Astrocyte (in vitro differentiated cells and primary cell): ENCODE results near the gene TBC1D10B. TPM values are rescaled to one million over a fixed set of nuclear protein-coding genes. Genes with fewer than 3 reads are reported as not detected.
A peak's percentile ranks its signal among the peaks of the same experiment; 100 is the strongest.

Source experiments
- DNase-seq: peaks from one replicate; pipeline ENCODE4 v3.0.0-alpha.2; 2010; ENCODE audit warnings: low read depth
- FAIRE-seq: peaks from 2 replicates; lab custom pipeline; 2011; peaks lifted over from hg19 to GRCh38; lab: Jason Lieb, UNC
- H2AFZ ChIP-seq: 2 replicates; pipeline ENCODE4 v1.6.0; 2012; ENCODE audit warnings: low read depth, low read length, inconsistent platforms
- H3K27ac ChIP-seq: 2 replicates; pipeline ENCODE4 v1.5.1; 2011; ENCODE audit warnings: low read depth, low read length, inconsistent platforms
- H3K27me3 ChIP-seq: 2 replicates; pipeline ENCODE4 v1.6.0; 2011; ENCODE audit warnings: low read length, inconsistent platforms; ENCODE audit not compliant: insufficient read depth
- H3K36me3 ChIP-seq: 2 replicates; pipeline ENCODE4 v1.5.1; 2011; ENCODE audit warnings: low read length, inconsistent platforms; ENCODE audit not compliant: insufficient read depth
- H3K4me1 ChIP-seq: 2 replicates; pipeline ENCODE4 v1.5.1; 2011; ENCODE audit warnings: low read length, inconsistent platforms; ENCODE audit not compliant: insufficient read depth
- H3K4me2 ChIP-seq: 2 replicates; pipeline ENCODE4 v1.6.0; 2012; ENCODE audit warnings: low read length, inconsistent platforms
- H3K4me3 ChIP-seq: 2 replicates; pipeline ENCODE4 v1.5.1; 2011; ENCODE audit warnings: low read depth, mild to moderate bottlenecking, low read length, inconsistent platforms; ENCODE audit not compliant: insufficient read depth
- H3K79me2 ChIP-seq: 2 replicates; pipeline ENCODE4 v1.6.0; 2012; ENCODE audit warnings: mild to moderate bottlenecking, low read length, inconsistent platforms; ENCODE audit not compliant: insufficient read depth
- H3K9ac ChIP-seq: 2 replicates; pipeline ENCODE4 v1.6.0; 2012; ENCODE audit warnings: mild to moderate bottlenecking, low read length, inconsistent platforms
- H3K9me3 ChIP-seq: 2 replicates; pipeline ENCODE4 v1.5.1; 2012; ENCODE audit warnings: low read depth, mild to moderate bottlenecking, low read length, inconsistent platforms; ENCODE audit not compliant: insufficient read depth
- H4K20me1 ChIP-seq: 2 replicates; pipeline ENCODE4 v1.6.0; 2012; ENCODE audit warnings: low read length, inconsistent platforms; ENCODE audit not compliant: insufficient read depth
- H3K27ac Mint-ChIP-seq: one replicate; pipeline ENCODE4 v1.8.0; 2021; ENCODE audit warnings: mild to moderate bottlenecking, mixed read lengths; ENCODE audit not compliant: unreplicated experiment
- H3K27me3 Mint-ChIP-seq: one replicate; pipeline ENCODE4 v1.8.0; 2021; ENCODE audit warnings: low read depth, mixed read lengths; ENCODE audit not compliant: unreplicated experiment
- H3K36me3 Mint-ChIP-seq: one replicate; pipeline ENCODE4 v1.8.0; 2021; ENCODE audit warnings: low read depth, mixed read lengths; ENCODE audit not compliant: unreplicated experiment
- H3K4me1 Mint-ChIP-seq: one replicate; pipeline ENCODE4 v1.8.0; 2021; ENCODE audit warnings: low read depth, mixed read lengths; ENCODE audit not compliant: unreplicated experiment
- H3K4me3 Mint-ChIP-seq: one replicate; pipeline ENCODE4 v1.8.0; 2021; ENCODE audit warnings: mild to moderate bottlenecking, moderate library complexity, mixed read lengths; ENCODE audit not compliant: unreplicated experiment
- H3K9me3 Mint-ChIP-seq: one replicate; pipeline ENCODE4 v1.8.0; 2021; ENCODE audit warnings: mild to moderate bottlenecking, mixed read lengths; ENCODE audit not compliant: unreplicated experiment
- EZH2 ChIP-seq: IDR thresholded peaks from 2 replicates; pipeline ENCODE4 v1.6.1; 2012; ENCODE audit warnings: mild to moderate bottlenecking, low read length, inconsistent platforms; ENCODE audit not compliant: insufficient read depth
- total RNA-seq: library from RNA; stranded (reverse); gene quantifications from 2 replicates; pipeline ENCODE4 v1.2.1, GENCODE V29; 2021
- TF ChIP-seq, protein P1 (sequence below): IDR thresholded peaks from 2 replicates; pipeline ENCODE4 v1.5.1; 2011; ENCODE audit warnings: low read depth, mild to moderate bottlenecking, inconsistent platforms, low read length, moderate library complexity; ENCODE audit not compliant: insufficient read depth

The TBC1D10B gene
- total RNA-seq, 1 donor from 2014 or later: 50.8 TPM

DNA sequence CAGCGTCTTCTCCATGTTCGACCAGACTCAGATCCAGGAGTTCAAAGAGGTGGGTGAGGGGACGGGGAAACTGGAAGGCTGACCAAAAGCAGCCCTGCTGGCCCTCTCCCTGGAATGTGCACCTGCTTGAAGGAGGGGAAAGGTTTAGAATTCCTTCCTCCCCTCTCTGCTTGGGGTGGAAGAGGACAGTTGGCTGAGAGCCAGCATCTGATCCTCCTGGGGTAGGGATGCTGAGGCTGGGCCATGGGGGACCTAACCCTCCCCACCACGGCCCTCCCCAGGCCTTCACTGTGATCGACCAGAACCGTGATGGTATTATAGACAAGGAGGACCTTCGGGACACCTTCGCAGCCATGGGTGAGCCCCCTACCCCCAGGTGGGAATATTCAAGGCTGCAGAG lies 5.6 kb upstream of the TBC1D10B start:
- Mint-ChIP-seq H3K27ac (no peak overlapping the region), H3K9me3 (no peaks in the 10 kb centered on the region), H3K27me3 (no peaks in the 10 kb centered on the region), H3K4me1 (peaks cover 13% of the 10 kb centered on the region), H3K36me3 (peaks cover 2% of the 10 kb centered on the region), H3K4me3 (no peak overlapping the region)
- Histone ChIP-seq H3K4me3 (no peak overlapping the region), H3K9ac (no peak overlapping the region), H3K9me3 (no peaks in the 10 kb centered on the region), H3K4me2 (no peak overlapping the region), H4K20me1 (peaks cover 6% of the 10 kb centered on the region), H3K4me1 (peaks cover 20% of the 10 kb centered on the region), H3K36me3 (no peaks in the 10 kb centered on the region), H2AFZ (no peak overlapping the region), H3K27ac (no peak overlapping the region), H3K79me2 (peaks cover 6% of the 10 kb centered on the region), H3K27me3 (no peaks in the 10 kb centered on the region)
- FAIRE-seq: no peak
- TF ChIP-seq, protein P1, sequence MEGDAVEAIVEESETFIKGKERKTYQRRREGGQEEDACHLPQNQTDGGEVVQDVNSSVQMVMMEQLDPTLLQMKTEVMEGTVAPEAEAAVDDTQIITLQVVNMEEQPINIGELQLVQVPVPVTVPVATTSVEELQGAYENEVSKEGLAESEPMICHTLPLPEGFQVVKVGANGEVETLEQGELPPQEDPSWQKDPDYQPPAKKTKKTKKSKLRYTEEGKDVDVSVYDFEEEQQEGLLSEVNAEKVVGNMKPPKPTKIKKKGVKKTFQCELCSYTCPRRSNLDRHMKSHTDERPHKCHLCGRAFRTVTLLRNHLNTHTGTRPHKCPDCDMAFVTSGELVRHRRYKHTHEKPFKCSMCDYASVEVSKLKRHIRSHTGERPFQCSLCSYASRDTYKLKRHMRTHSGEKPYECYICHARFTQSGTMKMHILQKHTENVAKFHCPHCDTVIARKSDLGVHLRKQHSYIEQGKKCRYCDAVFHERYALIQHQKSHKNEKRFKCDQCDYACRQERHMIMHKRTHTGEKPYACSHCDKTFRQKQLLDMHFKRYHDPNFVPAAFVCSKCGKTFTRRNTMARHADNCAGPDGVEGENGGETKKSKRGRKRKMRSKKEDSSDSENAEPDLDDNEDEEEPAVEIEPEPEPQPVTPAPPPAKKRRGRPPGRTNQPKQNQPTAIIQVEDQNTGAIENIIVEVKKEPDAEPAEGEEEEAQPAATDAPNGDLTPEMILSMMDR: no peak
- TF ChIP-seq EZH2: no peak
- no peak for DNase-seq

DNA sequence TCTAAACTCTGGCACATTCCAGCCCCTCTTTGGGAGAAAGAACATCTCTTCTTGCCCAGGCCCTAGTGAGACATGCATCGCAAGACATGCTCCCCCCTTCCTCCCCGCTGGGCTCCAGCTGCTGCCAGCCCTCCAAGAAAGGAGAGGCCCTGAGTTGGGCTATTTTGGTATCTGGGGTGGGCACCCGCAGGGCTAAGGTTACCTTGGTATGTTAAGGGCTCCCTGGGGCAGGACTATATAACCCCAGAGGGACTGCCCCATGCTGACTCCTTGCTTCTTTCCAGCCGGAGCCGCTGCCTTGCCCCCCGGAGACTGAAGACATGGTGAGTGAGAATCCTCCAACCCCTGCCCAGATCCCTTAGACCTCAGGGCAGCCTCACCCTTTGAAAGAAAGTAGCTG lies 4.2 kb upstream of the TBC1D10B start, which contains the start of gene MYL11:
TSS of gene MYL11 (plus strand) at position 265 of the 400 bp plus-strand sequence. CDS start at position 321, 56 bp downstream.
- Histone ChIP-seq H3K9ac (no peak within 1 kb of the TSS), H3K27ac (no peak within 1 kb of the TSS), H3K9me3 (no peaks in the 10 kb centered on the region), H3K4me3 (no peak within 1 kb of the TSS), H3K79me2 (peaks cover 10% of the 10 kb centered on the region), H4K20me1 (peaks cover under 1% of the 10 kb centered on the region), H3K27me3 (no peaks in the 10 kb centered on the region), H3K4me1 (peaks cover 20% of the 10 kb centered on the region), H3K4me2 (no peak within 1 kb of the TSS), H3K36me3 (no peaks in the 10 kb centered on the region), H2AFZ (no peak within 1 kb of the TSS)
- no peaks in the 10 kb centered on the region for H3K36me3 Mint-ChIP-seq
- H3K4me3 Mint-ChIP-seq: no peak within 1 kb of the TSS
- no peak for TF ChIP-seq EZH2
- TF ChIP-seq, protein P1: no peak
- H3K4me1 Mint-ChIP-seq: peaks cover 12% of the 10 kb centered on the region
- H3K27me3 Mint-ChIP-seq: no peaks in the 10 kb centered on the region
- no peaks in the 10 kb centered on the region for H3K9me3 Mint-ChIP-seq
- peak within 1 kb of the TSS; percentile 58 for H3K27ac Mint-ChIP-seq
- DNase-seq: no peak
- no peak for FAIRE-seq

- Mint-ChIP-seq H3K27me3 (no peaks in the 10 kb centered on the region), H3K9me3 (no peaks in the 10 kb centered on the region), H3K4me3 (peak overlapping the region; percentile 55), H3K4me1 (peaks cover 21% of the 10 kb centered on the region), H3K36me3 (peaks cover 1% of the 10 kb centered on the region), H3K27ac (peak overlapping the region; percentile 9)
- Histone ChIP-seq H4K20me1 (peaks cover 19% of the 10 kb centered on the region), H3K79me2 (peaks cover 23% of the 10 kb centered on the region), H3K9ac (no peak overlapping the region), H3K4me3 (no peak overlapping the region), H3K36me3 (no peaks in the 10 kb centered on the region), H3K4me2 (no peak overlapping the region), H3K4me1 (peaks cover 22% of the 10 kb centered on the region), H3K27me3 (no peaks in the 10 kb centered on the region), H3K9me3 (no peaks in the 10 kb centered on the region), H3K27ac (no peak overlapping the region), H2AFZ (no peak overlapping the region)
- DNase-seq: no peak
- no peak for FAIRE-seq
- TF ChIP-seq EZH2: no peak
- TF ChIP-seq, protein P1: no peak
These were observed 2.4 kb upstream of the TBC1D10B start for GRCh38 chr16:30372725-30373124.
